SH-SY5Y (cell line): Measurements from ENCODE around the gene TFDP1.

ENCODE experiments used
- GATA2 ChIP-seq: IDR thresholded peaks from 2 replicates; pipeline ENCODE4 v1.6.1; 2011; ENCODE audit warnings: mild to moderate bottlenecking, low read depth, low read length
- GATA3 ChIP-seq: IDR thresholded peaks from 2 replicates; pipeline ENCODE4 v1.6.1; 2011; ENCODE audit warnings: low read depth, mild to moderate bottlenecking, low read length, moderate library complexity

GRCh38 chr13:113620036-113620796 is 35.7 kb downstream of the TFDP1 start:
- no peak for TF ChIP-seq GATA3
- TF ChIP-seq GATA2, result no peak
